Breast epithelium (tissue), 3 donors: Measurements from ENCODE around the gene CCDC112.

ENCODE experiments used
- POLR2A ChIP-seq: fragments of 450-650 bp; IDR thresholded peaks from one replicate; pipeline ENCODE4 v1.6.1; 2016; ENCODE audit warnings: antibody characterized with exemption, mild to moderate bottlenecking, moderate library complexity
- POLR2AphosphoS5 ChIP-seq, 3 donors: sonication (generic); formaldehyde crosslinking; IDR thresholded peaks; one replicate each; pipeline ENCODE4 v1.6.1; 2017; ENCODE audit warnings: antibody characterized with exemption in 3 of 3
- TF ChIP-seq, protein P1 (sequence below), 3 donors: fragments of 450-650 bp; IDR thresholded peaks; one replicate each; pipeline ENCODE4 v1.5.1; 2016 to 2017; ENCODE audit warnings: antibody characterized with exemption in 3 of 3, mild to moderate bottlenecking in 3 of 3, moderate library complexity in 3 of 3

- TF ChIP-seq, protein P1, sequence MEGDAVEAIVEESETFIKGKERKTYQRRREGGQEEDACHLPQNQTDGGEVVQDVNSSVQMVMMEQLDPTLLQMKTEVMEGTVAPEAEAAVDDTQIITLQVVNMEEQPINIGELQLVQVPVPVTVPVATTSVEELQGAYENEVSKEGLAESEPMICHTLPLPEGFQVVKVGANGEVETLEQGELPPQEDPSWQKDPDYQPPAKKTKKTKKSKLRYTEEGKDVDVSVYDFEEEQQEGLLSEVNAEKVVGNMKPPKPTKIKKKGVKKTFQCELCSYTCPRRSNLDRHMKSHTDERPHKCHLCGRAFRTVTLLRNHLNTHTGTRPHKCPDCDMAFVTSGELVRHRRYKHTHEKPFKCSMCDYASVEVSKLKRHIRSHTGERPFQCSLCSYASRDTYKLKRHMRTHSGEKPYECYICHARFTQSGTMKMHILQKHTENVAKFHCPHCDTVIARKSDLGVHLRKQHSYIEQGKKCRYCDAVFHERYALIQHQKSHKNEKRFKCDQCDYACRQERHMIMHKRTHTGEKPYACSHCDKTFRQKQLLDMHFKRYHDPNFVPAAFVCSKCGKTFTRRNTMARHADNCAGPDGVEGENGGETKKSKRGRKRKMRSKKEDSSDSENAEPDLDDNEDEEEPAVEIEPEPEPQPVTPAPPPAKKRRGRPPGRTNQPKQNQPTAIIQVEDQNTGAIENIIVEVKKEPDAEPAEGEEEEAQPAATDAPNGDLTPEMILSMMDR (IDR thresholded peaks at IDR 0.05): no peak
- TF ChIP-seq POLR2AphosphoS5 (IDR thresholded peaks at IDR 0.05) (no peak), POLR2A (no peak)
Measured at GRCh38 chr5:115317736-115318135, 21.3 kb upstream of the CCDC112 start.
